COLO829 (cell line): ENCODE measurements around the gene LIN37.

ENCODE experiments used
- DNase-seq: peaks from one replicate; pipeline ENCODE4 v3.0.0; 2012; ENCODE audit warnings: low spot score

Gene LIN37

DNA sequence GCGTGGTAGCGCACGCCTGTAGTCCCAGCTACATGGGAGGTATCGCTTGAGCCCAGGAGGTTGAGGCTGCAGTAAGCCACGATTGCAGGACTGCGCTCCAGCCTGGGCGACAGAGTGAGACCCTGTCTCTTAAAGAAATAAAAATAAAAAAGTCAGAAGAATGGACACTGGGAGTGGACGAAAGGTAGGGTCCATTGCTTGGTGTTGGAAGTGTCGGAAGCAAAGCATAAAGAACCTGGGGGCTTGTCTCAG, 26.6 kb downstream of the LIN37 start:
- DNase-seq, result no peak

DNA sequence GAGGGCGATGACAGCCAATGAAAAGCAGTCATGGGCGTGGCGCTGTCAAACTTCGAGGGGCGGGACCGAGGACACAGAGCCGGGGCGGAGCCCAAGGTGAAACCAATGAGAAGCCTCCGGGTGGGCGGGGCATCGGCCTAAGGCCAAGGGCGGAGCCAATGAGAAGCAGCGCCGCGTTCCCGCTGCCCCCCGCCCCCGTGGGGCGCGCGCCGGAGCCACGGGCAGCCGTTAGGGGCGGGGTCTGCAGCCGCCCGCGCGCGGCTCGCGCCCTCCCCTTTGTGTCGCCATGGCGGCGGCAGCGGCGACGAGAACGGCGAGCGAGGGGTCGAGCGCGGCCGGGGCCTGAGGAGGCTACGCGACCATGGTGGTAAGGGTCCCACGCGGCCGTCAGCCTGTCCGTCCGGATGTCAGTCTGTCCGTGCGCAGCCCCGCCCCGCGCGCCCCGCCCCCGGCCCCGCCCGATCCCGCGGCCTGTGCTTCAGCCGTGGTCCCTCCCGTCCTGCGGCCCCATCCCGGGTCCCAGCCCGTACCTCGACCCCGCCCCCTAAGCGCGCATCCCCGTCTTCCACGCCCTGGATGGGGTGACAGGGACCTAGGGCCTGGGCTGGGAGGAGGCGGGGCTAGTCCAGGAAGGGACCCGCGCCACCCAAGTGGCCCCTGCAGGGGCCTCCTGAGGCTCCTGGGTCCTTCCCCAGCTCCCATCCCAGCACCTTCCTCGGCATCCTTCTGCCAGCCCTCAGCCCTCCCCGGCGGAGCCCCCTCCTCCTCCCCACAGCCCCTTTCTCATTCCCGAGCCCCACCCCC, 27.1 kb downstream of the LIN37 start, which contains the start of gene ARHGAP33:
Gene ARHGAP33, plus strand, starts transcription at position 267 of the 804 bp plus-strand sequence. Its CDS starts 95 bp downstream, at position 362.
- DNase-seq, result peak; percentile 96

DNA sequence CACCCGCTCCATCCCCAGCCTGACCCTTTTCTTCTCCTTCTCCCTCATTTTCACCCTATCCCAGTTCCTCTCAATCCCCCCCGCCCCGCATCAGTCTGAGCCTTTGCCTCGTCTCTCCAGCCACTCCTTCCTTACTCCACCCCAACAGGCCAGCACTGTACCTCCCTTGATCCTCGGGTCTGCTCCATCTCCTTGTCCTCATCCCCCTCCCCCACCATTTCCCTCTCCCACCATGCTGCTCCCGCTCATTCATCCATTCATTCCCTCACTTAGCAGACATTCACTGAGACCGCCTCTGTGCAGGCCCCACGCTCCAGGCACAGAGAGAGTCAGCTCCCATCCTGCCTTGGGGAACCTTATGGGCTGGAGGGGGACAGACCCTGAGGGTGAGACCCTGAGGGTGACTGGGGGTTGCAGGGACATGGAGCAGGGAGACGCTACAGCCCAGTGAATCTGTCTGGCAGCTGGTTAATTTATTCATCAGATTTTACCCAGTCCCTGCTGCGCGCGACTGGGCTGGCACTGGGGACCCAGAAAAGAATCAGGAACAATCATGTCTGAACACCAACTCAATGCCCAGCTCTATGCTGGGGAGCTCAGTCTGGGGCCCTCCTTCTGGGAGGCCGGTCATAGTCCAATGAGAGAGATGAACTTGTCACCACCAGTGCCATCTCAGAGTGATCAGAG, 27.9 kb downstream of the LIN37 start:
- no peak for DNase-seq

DNA sequence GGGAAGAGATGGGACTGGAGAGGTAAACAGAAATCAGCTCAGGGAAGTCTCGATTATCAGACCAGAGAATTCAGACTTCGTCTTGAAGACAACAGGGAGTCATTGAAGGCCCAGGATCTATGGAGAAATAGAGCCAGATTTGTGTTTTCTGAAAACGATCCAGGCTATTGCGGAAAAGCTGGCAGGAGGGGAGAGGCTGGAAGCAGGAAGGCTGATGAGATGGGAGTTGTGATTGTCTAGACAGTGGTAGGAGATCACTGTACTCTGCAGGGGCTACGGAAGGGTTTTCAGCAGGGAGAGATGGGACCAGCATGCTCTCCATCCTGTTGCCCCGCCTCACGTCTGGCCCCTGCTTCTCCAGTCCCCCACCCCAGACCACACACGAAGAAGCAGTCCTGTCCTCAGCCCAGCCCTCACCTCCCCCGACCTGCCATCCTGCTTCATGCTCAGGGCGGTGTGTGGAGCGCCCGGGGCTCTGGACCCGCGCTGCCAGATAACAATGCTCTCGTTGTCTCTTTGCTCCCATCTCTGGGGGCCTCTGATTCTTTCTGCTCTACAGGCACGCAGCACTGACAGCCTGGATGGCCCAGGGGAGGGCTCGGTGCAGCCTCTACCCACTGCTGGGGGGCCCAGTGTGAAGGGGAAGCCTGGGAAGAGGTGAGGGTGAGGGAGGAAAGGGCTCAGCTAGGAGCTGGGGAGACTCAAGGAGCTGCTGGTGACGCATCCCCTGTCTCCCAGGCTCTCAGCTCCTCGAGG, 28.9 kb downstream of the LIN37 start:
- DNase-seq, result peak; percentile 44

DNA sequence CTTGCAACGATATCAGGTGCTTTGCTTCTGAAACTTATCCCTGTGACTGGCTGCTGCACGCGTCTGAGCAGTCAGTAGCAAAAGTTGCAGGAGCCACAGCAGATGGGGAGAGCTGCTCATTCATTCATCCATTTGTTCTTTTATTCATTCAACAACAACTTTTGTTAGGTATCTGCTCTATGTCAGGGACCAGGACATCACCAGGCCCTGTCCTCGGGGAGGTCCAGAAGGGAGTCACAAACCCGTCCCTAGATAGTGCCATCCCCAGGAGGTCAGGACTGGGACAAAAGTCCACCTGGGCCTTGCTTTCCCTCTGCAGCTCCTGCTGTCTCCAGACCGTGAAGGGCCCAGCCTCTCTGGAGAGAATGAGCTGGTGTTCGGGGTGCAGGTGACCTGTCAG, 29.6 kb downstream of the LIN37 start:
- DNase-seq, result no peak

DNA sequence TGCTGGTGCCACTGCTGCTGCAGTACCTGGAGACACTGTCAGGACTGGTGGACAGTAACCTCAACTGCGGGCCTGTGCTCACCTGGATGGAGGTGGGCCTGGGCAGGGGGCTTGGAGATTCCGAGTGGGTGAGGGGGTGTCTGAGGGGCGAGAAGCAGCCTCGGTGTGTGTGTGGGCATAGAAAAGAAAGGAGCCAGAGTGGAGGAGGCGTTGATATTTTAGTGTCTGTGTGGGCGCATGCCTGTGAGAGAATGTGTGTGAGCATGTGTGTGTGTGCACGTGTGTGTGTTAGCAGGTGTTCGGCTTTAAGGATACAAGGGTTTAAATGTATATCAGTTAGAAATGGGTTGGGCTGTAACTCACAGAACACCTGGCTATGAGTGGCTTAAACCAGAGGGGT, 30.7 kb downstream of the LIN37 start:
- no peak for DNase-seq

DNA sequence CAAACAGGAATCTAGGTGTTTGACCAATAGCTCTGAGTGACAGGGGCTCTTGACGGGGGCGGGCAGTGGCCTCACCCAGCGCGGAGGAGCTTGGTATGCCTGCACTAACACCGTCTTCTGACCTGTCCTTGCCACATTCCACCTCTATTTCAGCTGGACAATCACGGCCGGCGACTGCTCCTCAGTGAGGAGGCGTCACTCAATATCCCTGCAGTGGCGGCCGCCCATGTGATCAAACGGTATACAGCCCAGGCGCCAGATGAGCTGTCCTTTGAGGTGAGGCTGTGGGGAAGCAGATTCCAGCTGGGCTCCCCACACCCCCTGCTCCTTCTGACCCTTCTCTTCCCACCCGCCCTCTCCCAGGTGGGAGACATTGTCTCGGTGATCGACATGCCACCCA, 31.7 kb downstream of the LIN37 start:
- no peak for DNase-seq

DNA sequence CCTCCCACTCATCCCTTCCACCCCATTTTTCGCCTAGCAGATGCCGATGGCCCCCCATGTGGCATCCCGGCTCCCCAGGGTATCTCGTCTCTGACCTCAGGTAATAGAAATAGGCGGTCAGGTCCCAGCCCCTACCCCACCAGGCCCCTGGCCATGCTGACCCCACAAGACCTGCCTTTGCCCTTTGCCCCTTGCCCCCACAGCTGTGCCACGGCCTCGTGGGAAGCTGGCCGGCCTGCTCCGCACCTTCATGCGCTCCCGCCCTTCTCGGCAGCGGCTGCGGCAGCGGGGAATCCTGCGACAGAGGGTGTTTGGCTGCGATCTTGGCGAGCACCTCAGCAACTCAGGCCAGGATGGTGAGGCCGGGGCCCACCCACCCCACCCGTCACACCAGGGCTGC, 32.3 kb downstream of the LIN37 start:
- no peak for DNase-seq

DNA sequence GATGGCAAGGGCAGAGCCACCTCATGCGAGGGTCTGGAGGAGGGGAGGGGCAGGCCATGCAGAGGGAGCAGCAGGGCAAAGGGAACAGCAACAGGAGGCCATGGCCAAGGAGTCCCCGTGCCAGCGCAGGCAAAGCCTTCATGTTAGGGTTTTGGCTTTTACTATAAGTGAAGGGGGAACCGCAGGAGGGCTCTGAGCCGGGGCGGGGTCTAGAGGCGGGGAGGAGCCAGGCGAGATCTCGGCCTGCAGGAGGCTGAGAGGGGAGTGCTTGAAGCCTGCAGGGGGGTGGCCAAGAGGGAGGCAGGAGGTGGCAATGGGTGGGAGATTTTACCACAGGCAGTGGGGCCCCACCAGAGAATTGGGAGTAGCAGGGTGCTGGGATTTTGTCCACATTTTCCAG, 33.3 kb downstream of the LIN37 start:
- DNase-seq, result no peak

DNA sequence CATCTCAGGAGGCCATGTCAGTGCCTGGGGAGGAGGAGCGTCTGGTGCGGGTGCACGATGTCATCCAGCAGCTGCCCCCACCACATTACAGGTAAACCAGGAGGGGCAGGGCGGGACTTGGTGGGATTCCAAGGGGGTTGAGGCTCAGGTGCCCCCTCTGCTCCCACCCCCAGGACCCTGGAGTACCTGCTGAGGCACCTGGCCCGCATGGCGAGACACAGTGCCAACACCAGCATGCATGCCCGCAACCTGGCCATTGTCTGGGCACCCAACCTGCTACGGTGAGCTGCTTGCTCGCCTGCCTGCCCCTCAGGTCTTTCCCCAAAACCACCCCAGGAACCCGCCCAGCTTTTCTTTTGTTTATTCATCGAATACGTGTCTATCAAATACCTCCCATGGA, 34.2 kb downstream of the LIN37 start:
- DNase-seq, result no peak

DNA sequence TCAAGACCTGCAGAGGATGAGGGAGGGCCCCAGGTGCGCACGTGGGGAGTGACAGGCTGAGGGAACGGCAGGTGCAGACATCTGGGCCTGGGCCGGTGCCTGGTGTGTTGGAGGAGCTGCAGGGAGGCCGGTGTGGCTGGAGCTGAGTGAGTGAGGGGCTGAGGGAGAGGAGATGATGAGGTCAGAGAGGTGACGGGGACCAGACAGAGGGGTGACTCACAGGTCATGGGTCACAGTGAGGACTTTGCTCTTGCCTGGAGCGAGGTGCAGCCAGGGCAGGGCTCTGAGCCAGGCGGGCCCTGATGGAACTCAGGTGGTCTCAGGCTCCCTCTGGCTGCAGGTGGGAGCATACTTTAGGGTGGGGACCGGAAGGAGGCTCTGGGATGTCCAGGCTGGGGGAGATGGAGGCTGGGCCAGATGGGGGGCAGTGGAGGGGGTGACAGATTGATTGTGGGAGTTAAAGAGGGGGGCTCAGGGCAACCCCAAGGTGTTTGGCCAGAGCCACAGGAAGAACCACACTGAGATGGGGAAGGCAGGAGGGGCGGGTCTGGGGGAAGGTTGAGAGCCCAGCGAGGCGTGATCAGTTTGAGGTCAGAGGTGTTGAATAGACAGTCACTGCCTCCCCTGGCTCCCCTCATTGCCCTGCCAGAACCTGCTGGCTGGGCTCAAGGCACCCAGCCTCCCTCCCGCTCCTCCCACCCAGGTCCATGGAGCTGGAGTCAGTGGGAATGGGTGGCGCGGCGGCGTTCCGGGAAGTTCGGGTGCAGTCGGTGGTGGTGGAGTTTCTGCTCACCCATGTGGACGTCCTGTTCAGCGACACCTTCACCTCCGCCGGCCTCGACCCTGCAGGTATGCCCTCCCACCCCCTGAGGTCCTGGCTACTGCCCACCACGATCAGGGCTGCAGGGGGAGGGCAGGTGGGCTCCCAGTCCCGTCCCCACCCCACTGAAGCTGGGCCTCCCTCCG, 35.4 kb downstream of the LIN37 start:
- DNase-seq, result no peak

DNA sequence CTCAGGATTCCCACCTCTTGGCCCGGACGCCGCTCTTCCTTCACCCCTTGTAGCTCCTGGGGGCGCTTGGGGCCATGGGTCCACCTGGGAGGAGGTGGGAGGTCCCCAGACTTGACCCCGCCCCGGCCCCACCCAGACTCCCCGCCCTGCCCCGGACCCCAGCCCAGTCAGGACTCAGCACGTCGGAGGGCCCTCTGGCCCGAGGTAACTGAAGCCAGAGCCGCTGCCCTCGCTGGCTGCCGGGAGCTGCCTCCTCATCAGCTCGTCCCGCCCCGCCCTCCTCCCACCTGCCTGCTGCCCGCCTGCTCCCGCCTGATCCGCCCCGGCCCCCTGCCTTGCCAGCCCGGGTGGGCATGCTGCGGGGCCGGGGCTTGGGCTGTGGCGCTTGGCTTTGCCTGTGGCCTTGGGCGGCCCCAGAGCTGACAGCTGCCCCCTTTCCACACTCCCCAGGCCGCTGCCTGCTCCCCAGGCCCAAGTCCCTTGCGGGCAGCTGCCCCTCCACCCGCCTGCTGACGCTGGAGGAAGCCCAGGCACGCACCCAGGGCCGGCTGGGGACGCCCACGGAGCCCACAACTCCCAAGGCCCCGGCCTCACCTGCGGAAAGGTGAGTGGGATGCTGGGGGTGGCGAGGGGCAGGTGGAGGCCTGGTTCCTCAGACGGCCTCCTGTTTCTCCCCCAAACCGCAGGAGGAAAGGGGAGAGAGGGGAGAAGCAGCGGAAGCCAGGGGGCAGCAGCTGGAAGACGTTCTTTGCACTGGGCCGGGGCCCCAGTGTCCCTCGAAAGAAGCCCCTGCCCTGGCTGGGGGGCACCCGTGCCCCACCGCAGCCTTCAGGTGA, 36.3 kb downstream of the LIN37 start:
- no peak for DNase-seq

DNA sequence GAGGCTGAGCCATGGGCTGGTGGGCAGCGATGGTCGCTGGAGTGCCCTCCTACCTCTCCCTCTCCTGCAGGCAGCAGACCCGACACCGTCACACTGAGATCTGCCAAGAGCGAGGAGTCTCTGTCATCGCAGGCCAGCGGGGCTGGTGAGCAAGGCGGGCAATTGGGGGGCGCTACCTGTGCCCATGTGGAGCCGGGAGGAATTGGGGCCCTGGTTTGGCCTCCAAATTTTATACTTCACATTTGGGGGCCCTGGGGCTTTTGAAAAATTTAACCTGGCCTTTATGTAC, 36.9 kb downstream of the LIN37 start:
- DNase-seq, result no peak

DNA sequence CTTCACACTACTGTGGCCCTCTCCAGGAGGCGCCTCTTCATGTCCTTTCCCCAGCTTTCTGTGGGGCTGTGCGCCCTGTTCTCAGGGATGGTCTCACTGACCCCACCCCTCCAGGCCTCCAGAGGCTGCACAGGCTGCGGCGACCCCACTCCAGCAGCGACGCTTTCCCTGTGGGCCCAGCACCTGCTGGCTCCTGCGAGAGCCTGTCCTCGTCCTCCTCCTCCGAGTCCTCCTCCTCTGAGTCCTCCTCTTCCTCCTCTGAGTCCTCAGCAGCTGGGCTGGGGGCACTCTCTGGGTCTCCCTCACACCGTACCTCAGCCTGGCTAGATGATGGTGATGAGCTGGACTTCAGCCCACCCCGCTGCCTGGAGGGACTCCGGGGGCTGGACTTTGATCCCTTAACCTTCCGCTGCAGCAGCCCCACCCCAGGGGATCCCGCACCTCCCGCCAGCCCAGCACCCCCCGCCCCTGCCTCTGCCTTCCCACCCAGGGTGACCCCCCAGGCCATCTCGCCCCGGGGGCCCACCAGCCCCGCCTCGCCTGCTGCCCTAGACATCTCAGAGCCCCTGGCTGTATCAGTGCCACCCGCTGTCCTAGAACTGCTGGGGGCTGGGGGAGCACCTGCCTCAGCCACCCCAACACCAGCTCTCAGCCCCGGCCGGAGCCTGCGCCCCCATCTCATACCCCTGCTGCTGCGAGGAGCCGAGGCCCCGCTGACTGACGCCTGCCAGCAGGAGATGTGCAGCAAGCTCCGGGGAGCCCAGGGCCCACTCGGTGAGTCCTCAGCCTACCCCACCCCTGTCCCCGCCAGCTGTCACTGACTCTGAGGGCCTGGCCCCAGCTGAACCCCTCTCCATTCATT, 38.2 kb downstream of the LIN37 start:
- no peak for DNase-seq

DNA sequence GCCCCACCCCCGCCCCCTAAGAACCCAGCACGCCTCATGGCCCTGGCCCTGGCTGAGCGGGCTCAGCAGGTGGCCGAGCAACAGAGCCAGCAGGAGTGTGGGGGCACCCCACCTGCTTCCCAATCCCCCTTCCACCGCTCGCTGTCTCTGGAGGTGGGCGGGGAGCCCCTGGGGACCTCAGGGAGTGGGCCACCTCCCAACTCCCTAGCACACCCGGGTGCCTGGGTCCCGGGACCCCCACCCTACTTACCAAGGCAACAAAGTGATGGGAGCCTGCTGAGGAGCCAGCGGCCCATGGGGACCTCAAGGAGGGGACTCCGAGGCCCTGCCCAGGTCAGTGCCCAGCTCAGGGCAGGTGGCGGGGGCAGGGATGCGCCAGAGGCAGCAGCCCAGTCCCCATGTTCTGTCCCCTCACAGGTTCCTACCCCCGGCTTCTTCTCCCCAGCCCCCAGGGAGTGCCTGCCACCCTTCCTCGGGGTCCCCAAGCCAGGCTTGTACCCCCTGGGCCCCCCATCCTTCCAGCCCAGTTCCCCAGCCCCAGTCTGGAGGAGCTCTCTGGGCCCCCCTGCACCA, 38.9 kb downstream of the LIN37 start:
- no peak for DNase-seq

DNA sequence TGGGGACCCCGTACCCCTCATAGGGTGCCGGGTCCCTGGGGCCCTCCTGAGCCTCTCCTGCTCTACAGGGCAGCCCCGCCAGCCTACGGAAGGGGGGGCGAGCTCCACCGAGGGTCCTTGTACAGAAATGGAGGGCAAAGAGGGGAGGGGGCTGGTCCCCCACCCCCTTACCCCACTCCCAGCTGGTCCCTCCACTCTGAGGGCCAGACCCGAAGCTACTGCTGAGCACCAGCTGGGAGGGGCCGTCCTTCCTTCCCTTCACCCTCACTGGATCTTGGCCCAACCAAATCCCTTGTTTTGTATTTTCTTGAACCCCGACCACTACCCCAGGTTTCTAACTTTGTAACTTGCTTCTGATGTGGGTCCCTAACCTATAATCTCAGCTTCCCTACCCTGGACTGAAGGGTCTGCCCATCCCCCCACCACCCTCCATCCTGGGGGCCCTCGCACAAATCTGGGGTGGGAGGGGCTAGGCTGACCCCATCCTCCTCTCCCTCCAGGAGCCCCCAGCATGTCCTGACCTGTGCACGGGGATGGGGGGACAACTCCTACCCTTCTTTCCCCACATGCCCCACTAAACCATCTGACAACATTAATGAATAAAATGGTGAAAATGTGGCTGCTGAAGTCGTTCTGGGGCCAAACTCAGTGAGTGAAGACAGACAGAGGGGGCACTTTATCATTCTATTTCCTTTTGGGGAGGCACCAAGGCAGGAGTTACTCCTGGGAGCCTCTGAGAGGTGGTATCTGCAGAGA, 40.0 kb downstream of the LIN37 start:
- DNase-seq, result no peak

DNA sequence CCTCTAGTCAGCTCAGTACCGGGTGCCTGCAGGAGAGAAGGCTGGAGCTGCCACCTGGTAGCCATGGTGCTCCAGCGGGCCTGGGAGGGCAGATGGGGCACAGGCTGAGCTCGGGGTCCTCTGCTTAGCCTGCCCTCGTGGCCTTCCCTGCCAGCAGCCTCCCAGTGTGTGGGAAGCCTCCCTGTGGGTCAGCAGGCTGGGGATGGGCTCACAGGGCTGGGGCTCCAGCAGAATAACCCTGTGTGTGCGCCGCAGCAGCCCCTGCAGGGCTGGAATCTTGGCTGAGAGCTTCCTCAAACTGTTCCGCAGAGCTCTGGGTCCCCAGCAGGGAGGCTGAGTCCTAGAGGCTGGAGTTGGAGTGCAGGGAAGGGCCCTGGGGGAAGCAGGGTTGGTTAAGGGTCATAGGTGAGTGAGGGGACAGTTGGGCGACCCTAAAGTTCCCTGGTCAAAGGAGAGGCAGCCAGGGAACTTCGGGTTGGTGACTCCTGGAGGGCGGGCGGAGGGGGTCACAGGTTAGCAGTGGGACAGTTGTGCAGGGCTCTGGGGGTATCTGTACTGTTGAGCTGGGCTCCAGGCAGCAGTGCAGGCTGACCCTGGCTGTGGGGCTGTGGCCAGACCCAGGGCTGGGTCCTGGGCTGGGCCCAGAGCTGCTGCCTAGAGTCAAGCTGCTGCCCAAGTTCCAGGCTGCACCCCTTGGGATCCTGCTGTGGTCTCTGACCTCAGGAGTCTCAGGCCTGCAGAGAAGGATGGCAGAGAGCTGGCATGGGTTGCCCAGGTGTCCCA, 41.0 kb downstream of the LIN37 start:
- no peak for DNase-seq
